Lower lobe of right lung (tissue), 2 donors: ENCODE results near the gene CEP112. TPM values are rescaled to one million over a fixed set of nuclear protein-coding genes. Genes with fewer than 3 reads are reported as not detected.

Experiments
- ATAC-seq, 2 donors: fragments of 200-7000 bp; cut with Tn5 transposase; one replicate each; pipeline ENCODE4 v1.9.1; 2020 to 2022; ENCODE audit warnings: mild to moderate bottlenecking in 2 of 2, moderate library complexity in 2 of 2
- DNase-seq: peaks from one replicate; pipeline ENCODE4 v3.0.0-alpha.2; 2020
- H3K27ac ChIP-seq: fragments of 200-600 bp; one replicate; pipeline ENCODE4 v1.8.0; 2022
- H3K27me3 ChIP-seq: fragments of 200-600 bp; one replicate; pipeline ENCODE4 v1.8.0; 2022; ENCODE audit warnings: low read depth
- H3K36me3 ChIP-seq: fragments of 200-600 bp; one replicate; pipeline ENCODE4 v1.8.0; 2022; ENCODE audit warnings: mild to moderate bottlenecking
- H3K4me1 ChIP-seq: fragments of 200-600 bp; one replicate; pipeline ENCODE4 v1.8.0; 2022
- H3K4me3 ChIP-seq: fragments of 200-600 bp; one replicate; pipeline ENCODE4 v1.8.0; 2022; ENCODE audit warnings: mild to moderate bottlenecking
- H3K9me3 ChIP-seq: fragments of 200-600 bp; one replicate; pipeline ENCODE4 v1.8.0; 2022
- intact Hi-C: fragments of 100-400 bp; cut with DNase I; formaldehyde crosslinking; loops from one replicate; pipeline ENCODE4 v1.11.0; 2022
- total RNA-seq: library from RNA; stranded (reverse); fragmentation: NEBNext Ultra II Directional; extraction: Animal tissue kit (Norgen Biotek cat#: 25700); gene quantifications from one replicate; pipeline ENCODE4 v1.2.1, GENCODE V29; 2021
- TF ChIP-seq, protein P1 (sequence below): fragments of 200-600 bp; IDR thresholded peaks from one replicate; pipeline ENCODE4 v1.8.0; 2022; ENCODE audit warnings: antibody characterized with exemption, mild to moderate bottlenecking
- donor health status: DM: no; HTN: yes; CAD: no; lungs with severe emphysema.

The CEP112 gene
- total RNA-seq, 1 donor from 2014 or later: 30.1 TPM

DNA sequence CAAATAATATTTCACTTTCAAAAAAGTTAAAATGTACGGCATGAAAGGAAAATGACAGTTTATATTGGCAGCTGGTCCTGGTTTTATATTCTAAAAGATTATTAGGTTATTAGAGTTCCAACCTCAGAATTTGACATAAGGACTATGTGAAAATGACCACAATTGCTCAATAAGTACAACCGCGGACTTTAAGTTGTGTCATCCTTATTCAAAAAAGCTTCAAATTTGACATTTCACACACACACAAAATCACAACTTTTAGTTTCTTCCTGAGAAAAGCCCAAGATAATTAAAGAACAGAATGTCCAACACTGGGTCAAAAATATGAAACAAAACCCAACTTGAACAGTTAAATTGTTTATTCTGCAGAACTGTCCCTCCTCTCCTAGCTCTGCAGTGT, 497.3 kb downstream of the CEP112 start:
- H3K27ac ChIP-seq: no peak overlapping the region
- no peaks in the 10 kb centered on the region for H3K27me3 ChIP-seq
- ATAC-seq (no peak), DNase-seq (no peak)
- no peaks in the 10 kb centered on the region for H3K9me3 ChIP-seq
- intact Hi-C loops: no loop called here
- TF ChIP-seq, protein P1, sequence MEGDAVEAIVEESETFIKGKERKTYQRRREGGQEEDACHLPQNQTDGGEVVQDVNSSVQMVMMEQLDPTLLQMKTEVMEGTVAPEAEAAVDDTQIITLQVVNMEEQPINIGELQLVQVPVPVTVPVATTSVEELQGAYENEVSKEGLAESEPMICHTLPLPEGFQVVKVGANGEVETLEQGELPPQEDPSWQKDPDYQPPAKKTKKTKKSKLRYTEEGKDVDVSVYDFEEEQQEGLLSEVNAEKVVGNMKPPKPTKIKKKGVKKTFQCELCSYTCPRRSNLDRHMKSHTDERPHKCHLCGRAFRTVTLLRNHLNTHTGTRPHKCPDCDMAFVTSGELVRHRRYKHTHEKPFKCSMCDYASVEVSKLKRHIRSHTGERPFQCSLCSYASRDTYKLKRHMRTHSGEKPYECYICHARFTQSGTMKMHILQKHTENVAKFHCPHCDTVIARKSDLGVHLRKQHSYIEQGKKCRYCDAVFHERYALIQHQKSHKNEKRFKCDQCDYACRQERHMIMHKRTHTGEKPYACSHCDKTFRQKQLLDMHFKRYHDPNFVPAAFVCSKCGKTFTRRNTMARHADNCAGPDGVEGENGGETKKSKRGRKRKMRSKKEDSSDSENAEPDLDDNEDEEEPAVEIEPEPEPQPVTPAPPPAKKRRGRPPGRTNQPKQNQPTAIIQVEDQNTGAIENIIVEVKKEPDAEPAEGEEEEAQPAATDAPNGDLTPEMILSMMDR: no peak
- H3K4me3 ChIP-seq: no peak overlapping the region
- H3K36me3 ChIP-seq: no peaks in the 10 kb centered on the region
- H3K4me1 ChIP-seq: no peaks in the 10 kb centered on the region

DNA sequence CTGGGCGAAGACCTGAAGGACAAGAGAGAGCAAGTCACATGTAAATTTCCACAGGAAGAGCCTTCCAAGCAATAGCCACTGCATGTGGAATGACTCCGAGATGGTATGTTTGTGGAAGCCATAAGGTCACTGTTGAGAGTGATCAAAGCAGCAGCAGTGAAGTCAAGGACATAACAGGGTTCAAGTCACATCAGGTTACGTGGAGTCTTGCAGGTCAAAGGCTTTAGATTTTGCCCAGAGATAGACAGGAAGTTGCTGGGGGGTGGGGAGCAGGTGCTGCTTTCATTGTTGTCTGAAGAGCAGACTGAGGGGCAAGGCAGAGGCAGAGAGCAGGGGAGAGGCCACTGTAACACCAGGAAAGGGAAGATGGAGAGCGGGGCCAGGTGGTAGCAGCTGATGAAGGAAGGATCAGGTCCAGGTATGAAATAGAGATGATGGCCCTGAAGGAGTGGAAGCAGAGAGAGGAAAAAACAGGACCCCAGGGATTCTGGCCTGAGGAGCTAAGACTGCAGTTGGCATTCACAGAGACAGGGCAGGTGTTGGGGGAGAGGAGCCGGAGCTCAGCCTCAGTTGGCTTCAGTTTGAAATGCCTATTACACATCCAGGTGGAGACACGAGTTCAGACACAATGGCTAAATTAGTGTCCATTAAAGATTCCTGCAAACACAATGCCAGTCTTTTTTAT, 501.2 kb downstream of the CEP112 start:
- Histone ChIP-seq H3K36me3 (no peaks in the 10 kb centered on the region), H3K27ac (no peak overlapping the region), H3K9me3 (no peaks in the 10 kb centered on the region), H3K4me1 (no peaks in the 10 kb centered on the region), H3K4me3 (no peak overlapping the region), H3K27me3 (no peaks in the 10 kb centered on the region)
- no peak for DNase-seq
- no peak for ATAC-seq
- intact Hi-C loops: no loop called here
- TF ChIP-seq, protein P1: no peak

DNA sequence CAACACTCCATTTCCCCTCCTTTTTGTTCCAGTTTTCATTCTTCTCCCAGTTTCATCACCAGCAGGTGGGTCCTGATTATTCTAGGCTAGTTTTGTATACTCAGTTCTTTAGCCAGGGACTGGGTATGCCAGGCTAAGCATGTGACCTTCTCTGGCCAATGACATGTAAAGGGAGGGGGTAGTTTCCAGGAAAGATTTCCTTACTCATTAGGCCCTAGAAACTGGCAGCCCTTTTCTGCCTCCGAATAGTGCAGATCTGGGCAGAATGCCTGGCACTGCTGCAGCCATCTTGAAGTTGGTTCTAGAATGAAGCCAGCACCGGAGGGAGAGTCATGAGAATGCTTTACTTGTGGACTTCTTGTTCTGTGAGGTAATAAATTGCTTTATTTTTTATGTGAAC, 503.6 kb downstream of the CEP112 start:
- Histone ChIP-seq H3K9me3 (no peaks in the 10 kb centered on the region), H3K27ac (no peak overlapping the region), H3K4me3 (no peak overlapping the region), H3K27me3 (no peaks in the 10 kb centered on the region), H3K36me3 (no peaks in the 10 kb centered on the region), H3K4me1 (no peaks in the 10 kb centered on the region)
- intact Hi-C loops: no loop called here
- no peak for DNase-seq
- TF ChIP-seq, protein P1: no peak
- no peak for ATAC-seq

DNA sequence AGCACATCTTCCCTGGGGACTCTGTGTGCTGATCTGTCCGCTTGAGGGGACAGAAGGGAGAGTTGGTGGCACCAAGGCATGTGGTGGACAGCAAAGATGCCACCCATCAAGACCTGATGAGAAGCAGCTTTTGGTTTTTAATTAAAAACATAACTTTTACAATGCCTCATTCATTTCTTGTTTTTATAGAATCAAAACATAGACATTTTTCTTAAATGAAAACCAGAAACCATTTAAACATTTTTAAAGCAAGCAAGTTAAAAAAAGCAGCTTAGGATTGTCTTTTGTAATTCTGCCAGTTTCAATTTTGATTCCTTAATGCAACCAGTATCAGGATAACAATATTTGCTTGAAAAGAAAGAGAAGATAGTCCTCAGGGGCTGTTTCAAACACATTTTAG, 506.8 kb downstream of the CEP112 start:
- H3K27me3 ChIP-seq: no peaks in the 10 kb centered on the region
- TF ChIP-seq, protein P1: no peak

DNA sequence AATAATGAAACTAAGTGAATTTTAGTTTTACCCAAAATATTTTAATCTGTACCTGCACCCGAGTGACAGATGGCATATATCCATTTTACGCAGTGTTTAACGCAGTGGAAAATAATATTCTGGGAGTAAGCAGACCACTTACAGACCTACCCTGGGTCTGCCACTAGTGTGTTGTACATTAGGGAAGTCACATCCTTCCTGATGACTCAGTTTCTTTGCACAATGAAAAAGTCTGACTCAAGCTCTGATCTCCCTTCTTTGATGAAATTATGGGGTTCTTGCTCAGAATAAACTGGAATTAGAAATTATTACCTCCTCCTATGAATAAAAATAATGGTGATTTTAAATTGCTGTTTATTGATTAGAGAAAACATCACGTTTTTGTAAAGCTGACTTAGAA, 507.3 kb downstream of the CEP112 start:
- no peak for ATAC-seq
- H3K27me3 ChIP-seq: no peaks in the 10 kb centered on the region
- H3K4me3 ChIP-seq: no peak overlapping the region
- no peak overlapping the region for H3K27ac ChIP-seq
- H3K36me3 ChIP-seq: no peaks in the 10 kb centered on the region
- TF ChIP-seq, protein P1: no peak
- DNase-seq: no peak
- intact Hi-C loops: no loop called here
- no peaks in the 10 kb centered on the region for H3K4me1 ChIP-seq
- H3K9me3 ChIP-seq: no peaks in the 10 kb centered on the region

More for the DNA sequence above, 506.8 kb downstream of the CEP112 start:
- Histone ChIP-seq H3K4me1 (no peaks in the 10 kb centered on the region), H3K27ac (no peak overlapping the region), H3K36me3 (no peaks in the 10 kb centered on the region), H3K9me3 (no peaks in the 10 kb centered on the region), H3K4me3 (no peak overlapping the region)
- no peak for ATAC-seq
- DNase-seq: no peak
- intact Hi-C loops: no loop called here
